ENCODE data around the gene ARHGAP24. TPM values are rescaled to one million over a fixed set of nuclear protein-coding genes. Genes with fewer than 3 reads are reported as not detected.

Gene ARHGAP24
- total and polyA plus RNA-seq, 12 donors: 0.72 to 53.4 (median 4.4) TPM

- TF ChIP-seq POLR2A (IDR thresholded peaks at IDR 0.05) (no peak), CTCF (IDR thresholded peaks at IDR 0.05) (no peak)
- Histone ChIP-seq H3K27me3 (no peaks in the 10 kb centered on the region), H3K27ac (peak overlapping the region in 1 of 5 donors; percentile 36), H3K36me3 (replicated peaks in 1 of 2) (no peaks in the 10 kb centered on the region), H3K4me1 (replicated peaks in 1 of 2) (peaks cover 0 to 14% of the 10 kb centered on the region in 2 donors), H3K4me3 (no peak overlapping the region), H3K9me3 (replicated peaks in 1 of 3) (no peaks in the 10 kb centered on the region)
- WGBS, 4 donors: 17 to 50% (median 39%) methylated on average over 1 of the region's 1 CpG
- peak in 5 of 7 donors; percentile 23 to 64 (median 32) for DNase-seq
- intact Hi-C loops (cut with DNase I): no loop called here
These were observed 121.0 kb downstream of the ARHGAP24 start for GRCh38 chr4:85595796-85596559.

GRCh38 chr4:85598936-85599335 is 124.0 kb downstream of the ARHGAP24 start:
- no peak overlapping the region for H3K27ac ChIP-seq
- TF ChIP-seq CTCF (IDR thresholded peaks at IDR 0.05) (no peak), POLR2A (IDR thresholded peaks at IDR 0.05) (no peak)
- H3K27me3 ChIP-seq: no peaks in the 10 kb centered on the region
- intact Hi-C loops (cut with DNase I): no loop called here
- DNase-seq: no peak
- WGBS, 4 donors: 88 to 96% (median 94%) methylated on average over 1 of the region's 1 CpG
- peaks cover 0 to 24% of the 10 kb centered on the region in 2 donors for H3K4me1 ChIP-seq (replicated peaks in 1 of 2)
- H3K36me3 ChIP-seq (replicated peaks in 1 of 2): no peaks in the 10 kb centered on the region
- no peak overlapping the region for H3K4me3 ChIP-seq
- peaks cover 0 to 4% (median 0%) of the 10 kb centered on the region in 3 donors for H3K9me3 ChIP-seq (replicated peaks in 1 of 3)

GRCh38 chr4:85600501-85600900 is 125.6 kb downstream of the ARHGAP24 start:
- Histone ChIP-seq H3K4me1 (replicated peaks in 1 of 2) (peaks cover 0 to 16% of the 10 kb centered on the region in 2 donors), H3K27me3 (no peaks in the 10 kb centered on the region), H3K36me3 (replicated peaks in 1 of 2) (no peaks in the 10 kb centered on the region), H3K27ac (no peak overlapping the region), H3K4me3 (no peak overlapping the region), H3K9me3 (replicated peaks in 1 of 3) (peaks cover 0 to 4% (median 0%) of the 10 kb centered on the region in 3 donors)
- WGBS, 4 donors: 73 to 80% (median 78%) methylated on average over 4 of the region's 4 CpGs
- DNase-seq: no peak
- no peak for TF ChIP-seq POLR2A (IDR thresholded peaks at IDR 0.05)
- TF ChIP-seq CTCF (IDR thresholded peaks at IDR 0.05): no peak
- intact Hi-C loops (cut with DNase I): no loop called here

- no peaks in the 10 kb centered on the region for H3K36me3 ChIP-seq (replicated peaks in 1 of 2)
- WGBS, 4 donors: 76 to 85% (median 78%) methylated on average over 3 of the region's 3 CpGs
- TF ChIP-seq POLR2A (IDR thresholded peaks at IDR 0.05): no peak
- TF ChIP-seq CTCF (IDR thresholded peaks at IDR 0.05): no peak
- no peaks in the 10 kb centered on the region for H3K27me3 ChIP-seq
- intact Hi-C loops (cut with DNase I): no loop called here
- DNase-seq: no peak
- H3K4me3 ChIP-seq: no peak overlapping the region
- H3K27ac ChIP-seq: no peak overlapping the region
- H3K9me3 ChIP-seq (replicated peaks in 1 of 3): peaks cover 0 to 4% (median 0%) of the 10 kb centered on the region in 3 donors
- H3K4me1 ChIP-seq (replicated peaks in 1 of 2): peaks cover 0 to 10% of the 10 kb centered on the region in 2 donors
These were observed 128.7 kb downstream of the ARHGAP24 start for GRCh38 chr4:85603437-85604336.
